Measurements from ENCODE around the gene FAXDC2.

FAXDC2 gene

DNA sequence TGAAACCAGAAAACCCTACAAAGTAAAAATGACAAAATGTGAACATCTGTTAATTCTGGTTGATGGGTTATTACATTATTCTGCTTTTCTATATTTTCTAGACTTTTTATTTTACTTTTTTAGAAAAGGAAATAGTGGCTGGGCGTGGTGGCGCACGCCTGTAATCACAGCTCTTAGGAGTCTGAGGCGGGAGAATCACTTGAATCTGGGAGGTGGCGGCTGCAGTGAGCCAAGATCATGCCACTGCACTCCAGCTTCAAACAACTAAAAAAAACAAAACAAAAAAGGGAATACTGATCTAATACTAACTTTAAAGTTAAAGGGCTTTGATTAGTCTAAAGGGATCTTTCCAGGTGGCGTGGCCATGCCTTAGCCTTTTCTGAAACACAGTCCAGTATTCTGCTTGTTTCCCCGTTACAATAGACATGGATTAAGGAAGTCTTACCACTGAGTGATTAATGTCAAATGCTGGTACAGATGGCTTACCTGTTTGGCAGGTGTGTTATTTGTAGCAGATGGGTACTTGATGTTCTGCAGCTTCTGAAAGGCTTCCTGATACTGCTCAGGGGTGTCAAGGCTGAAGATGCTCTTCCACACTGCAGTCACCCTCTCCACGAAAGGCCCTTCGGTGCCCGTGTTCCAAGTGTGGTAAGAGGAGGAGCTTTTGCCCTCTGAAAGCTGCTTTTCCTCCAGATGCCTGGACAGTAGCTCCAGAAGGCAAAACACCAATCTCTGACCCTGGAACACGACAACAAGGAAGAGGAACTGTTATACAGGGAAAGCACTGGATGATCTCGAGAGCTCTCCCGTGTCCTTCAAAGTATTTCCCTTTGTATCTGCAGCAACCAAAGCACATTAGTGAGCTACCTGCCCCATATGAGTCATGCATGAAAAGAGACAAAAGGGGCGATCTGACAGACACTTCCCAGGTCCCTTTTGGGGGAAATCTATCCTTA is 45.5 kb upstream of the FAXDC2 start:
- Histone ChIP-seq H3K9me3 (no peaks in the 10 kb centered on the region), H3K4me1 (ENCODE audit: control insufficient read depth in 1 of 2, insufficient read depth in 1 of 2, low read depth in 1 of 2, low read length in 1 of 2) (no peaks in the 10 kb centered on the region), H3K36me3 (peaks cover 48% of the 10 kb centered on the region), H3K27ac (no peak overlapping the region), H3K27me3 (no peaks in the 10 kb centered on the region), H3K4me3 (ENCODE audit: low read depth in 1 of 2, low read length in 1 of 2) (no peak overlapping the region)
- TF ChIP-seq, protein P1, sequence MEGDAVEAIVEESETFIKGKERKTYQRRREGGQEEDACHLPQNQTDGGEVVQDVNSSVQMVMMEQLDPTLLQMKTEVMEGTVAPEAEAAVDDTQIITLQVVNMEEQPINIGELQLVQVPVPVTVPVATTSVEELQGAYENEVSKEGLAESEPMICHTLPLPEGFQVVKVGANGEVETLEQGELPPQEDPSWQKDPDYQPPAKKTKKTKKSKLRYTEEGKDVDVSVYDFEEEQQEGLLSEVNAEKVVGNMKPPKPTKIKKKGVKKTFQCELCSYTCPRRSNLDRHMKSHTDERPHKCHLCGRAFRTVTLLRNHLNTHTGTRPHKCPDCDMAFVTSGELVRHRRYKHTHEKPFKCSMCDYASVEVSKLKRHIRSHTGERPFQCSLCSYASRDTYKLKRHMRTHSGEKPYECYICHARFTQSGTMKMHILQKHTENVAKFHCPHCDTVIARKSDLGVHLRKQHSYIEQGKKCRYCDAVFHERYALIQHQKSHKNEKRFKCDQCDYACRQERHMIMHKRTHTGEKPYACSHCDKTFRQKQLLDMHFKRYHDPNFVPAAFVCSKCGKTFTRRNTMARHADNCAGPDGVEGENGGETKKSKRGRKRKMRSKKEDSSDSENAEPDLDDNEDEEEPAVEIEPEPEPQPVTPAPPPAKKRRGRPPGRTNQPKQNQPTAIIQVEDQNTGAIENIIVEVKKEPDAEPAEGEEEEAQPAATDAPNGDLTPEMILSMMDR (IDR thresholded peaks at IDR 0.05), result no peak

DNA sequence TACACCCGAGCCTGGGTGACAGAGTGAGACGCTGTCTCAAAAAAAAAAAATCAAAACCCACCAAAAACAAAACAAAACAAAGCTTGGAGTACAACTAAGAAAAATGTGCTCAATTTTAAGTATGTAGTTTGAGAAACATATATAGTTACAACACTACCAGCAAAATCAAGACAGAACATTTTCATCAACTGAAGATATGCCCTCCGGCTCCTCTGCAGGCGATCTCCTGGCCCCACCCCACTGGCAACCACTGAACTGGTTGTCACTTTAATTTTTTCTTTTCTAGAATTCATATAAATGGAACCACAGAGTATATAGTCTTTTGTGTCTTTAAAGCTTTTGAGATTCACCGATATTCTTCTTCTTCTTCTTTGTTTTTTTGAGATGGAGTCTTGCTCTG is 43.0 kb upstream of the FAXDC2 start:
- TF ChIP-seq, protein P1 (IDR thresholded peaks at IDR 0.05), result no peak
- no peaks in the 10 kb centered on the region for H3K9me3 ChIP-seq
- no peak overlapping the region for H3K4me3 ChIP-seq (ENCODE audit: low read depth in 1 of 2, low read length in 1 of 2)
- H3K27ac ChIP-seq, result no peak overlapping the region
- H3K4me1 ChIP-seq (ENCODE audit: control insufficient read depth in 1 of 2, insufficient read depth in 1 of 2, low read depth in 1 of 2, low read length in 1 of 2), result no peaks in the 10 kb centered on the region
- no peaks in the 10 kb centered on the region for H3K27me3 ChIP-seq
- peaks cover 59% of the 10 kb centered on the region for H3K36me3 ChIP-seq

DNA sequence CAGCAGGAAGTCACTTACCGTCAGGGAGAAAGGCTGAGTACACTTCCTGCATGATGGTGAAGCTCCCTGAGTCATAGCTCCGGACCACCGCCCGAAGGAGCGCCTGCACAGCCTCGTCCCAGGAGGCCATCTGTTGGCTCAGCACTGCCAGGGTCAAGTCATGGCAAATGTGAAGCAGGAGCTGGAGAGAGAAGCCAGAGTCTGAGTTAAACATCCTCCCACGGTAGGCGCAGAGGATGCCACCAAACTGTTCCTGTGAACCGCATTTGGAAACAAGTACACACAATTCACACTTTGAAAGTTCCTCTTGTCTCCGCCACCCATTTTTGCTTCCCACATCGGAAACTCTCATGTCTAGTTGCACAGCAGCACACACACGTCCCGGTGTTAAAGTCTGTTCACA is 42.0 kb upstream of the FAXDC2 start:
- TF ChIP-seq, protein P1 (IDR thresholded peaks at IDR 0.05), result no peak
- H3K4me1 ChIP-seq (ENCODE audit: control insufficient read depth in 1 of 2, insufficient read depth in 1 of 2, low read depth in 1 of 2, low read length in 1 of 2), result no peaks in the 10 kb centered on the region

DNA sequence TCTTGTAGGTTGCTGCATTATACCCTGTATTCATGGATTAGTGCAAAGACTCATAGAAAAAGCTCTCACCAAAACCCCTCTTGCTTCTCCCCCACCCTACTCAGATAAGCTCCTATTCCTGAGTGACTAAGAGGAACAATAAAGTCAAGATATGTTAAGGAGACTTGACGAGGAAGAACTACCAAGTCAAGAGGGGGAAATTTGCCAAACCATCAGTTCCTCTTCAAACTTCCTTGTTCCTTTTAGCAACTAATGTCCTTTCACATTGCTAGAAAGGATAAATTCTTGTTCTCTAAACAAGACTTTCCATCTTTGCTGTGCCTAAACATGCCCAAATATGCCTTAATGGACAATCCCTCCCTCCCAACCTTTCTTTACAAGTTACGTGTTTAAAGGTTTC is 35.0 kb upstream of the FAXDC2 start:
- Histone ChIP-seq H3K27ac (peak overlapping the region; percentile 63), H3K9me3 (no peaks in the 10 kb centered on the region), H3K4me1 (ENCODE audit: control insufficient read depth in 1 of 2, insufficient read depth in 1 of 2, low read depth in 1 of 2, low read length in 1 of 2) (peaks cover 8 to 9% of the 10 kb centered on the region in 2 experiments), H3K4me3 (ENCODE audit: low read depth in 1 of 2, low read length in 1 of 2) (no peak overlapping the region), H3K27me3 (no peaks in the 10 kb centered on the region), H3K36me3 (peaks cover 22% of the 10 kb centered on the region)
- TF ChIP-seq, protein P1 (IDR thresholded peaks at IDR 0.05), result no peak

More for the DNA sequence above, 42.0 kb upstream of the FAXDC2 start:
- H3K27me3 ChIP-seq, result no peaks in the 10 kb centered on the region
- H3K36me3 ChIP-seq, result peaks cover 62% of the 10 kb centered on the region
- H3K27ac ChIP-seq, result no peak overlapping the region
- no peaks in the 10 kb centered on the region for H3K9me3 ChIP-seq
- no peak overlapping the region for H3K4me3 ChIP-seq (ENCODE audit: low read depth in 1 of 2, low read length in 1 of 2)

DNA sequence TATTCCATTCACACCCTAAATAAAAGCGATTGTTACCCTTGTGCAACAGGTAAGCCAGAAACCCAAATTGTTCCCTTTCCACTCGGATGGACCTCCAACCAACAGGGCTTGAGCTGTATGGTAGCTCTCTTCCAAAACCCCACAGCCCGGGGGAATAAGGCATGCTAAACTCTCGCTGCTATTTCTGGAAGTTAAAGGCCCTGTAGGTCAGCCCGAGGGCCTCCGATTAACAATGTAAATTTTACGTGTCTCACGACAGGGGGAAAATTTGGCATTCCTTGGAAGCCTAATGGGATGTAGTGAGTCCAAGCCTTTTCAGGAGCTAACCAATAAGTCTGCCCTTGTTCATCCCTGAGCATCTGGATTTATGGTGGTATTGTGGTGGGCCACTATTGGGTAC is 34.0 kb upstream of the FAXDC2 start:
- peaks cover 8 to 9% of the 10 kb centered on the region in 2 experiments for H3K4me1 ChIP-seq (ENCODE audit: control insufficient read depth in 1 of 2, insufficient read depth in 1 of 2, low read depth in 1 of 2, low read length in 1 of 2)
- H3K9me3 ChIP-seq, result no peaks in the 10 kb centered on the region

More for the DNA sequence above, 34.0 kb upstream of the FAXDC2 start:
- Histone ChIP-seq H3K27me3 (no peaks in the 10 kb centered on the region), H3K36me3 (peaks cover 16% of the 10 kb centered on the region), H3K4me3 (ENCODE audit: low read depth in 1 of 2, low read length in 1 of 2) (no peak overlapping the region), H3K27ac (no peak overlapping the region)
- TF ChIP-seq, protein P1 (IDR thresholded peaks at IDR 0.05), result no peak

All from neutrophil (primary cell).